ENCODE measurements around the gene MDFI.

Gene MDFI

DNA sequence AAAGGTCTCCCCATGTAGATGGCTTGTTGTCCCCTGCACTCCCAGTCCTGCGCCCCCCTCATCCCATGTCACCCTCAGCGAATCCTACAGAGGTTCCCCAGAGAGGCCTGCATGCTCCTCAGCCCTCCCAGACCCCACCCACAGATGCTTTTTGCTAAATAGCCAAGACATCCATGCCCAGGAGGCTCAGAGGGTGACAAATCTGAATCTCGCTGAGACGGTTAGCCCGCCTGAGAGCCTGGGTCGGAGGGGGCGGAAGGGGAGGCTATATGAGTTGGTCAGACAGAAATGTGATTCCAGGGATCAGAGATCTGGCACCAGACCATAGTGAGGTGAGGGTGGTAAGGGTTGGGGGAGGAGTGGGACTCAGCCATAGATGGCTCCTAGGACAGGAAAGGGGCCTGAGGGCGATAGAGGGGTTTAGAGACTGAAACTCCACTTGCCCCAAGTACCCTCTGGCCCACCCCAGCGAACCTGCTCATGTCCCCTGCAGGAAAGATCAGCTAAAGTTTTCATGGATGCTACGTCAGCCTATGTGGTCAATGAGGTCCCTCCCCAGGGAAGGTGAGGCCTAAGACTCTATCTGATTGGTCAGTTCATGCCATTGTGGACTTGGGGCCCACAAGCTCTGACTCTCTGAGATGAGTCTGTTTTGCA is 63.9 kb downstream of the MDFI start:
- DNase-seq (ENCODE audit: low read depth in 1 of 2, low spot score in 1 of 2) = no peak

DNA sequence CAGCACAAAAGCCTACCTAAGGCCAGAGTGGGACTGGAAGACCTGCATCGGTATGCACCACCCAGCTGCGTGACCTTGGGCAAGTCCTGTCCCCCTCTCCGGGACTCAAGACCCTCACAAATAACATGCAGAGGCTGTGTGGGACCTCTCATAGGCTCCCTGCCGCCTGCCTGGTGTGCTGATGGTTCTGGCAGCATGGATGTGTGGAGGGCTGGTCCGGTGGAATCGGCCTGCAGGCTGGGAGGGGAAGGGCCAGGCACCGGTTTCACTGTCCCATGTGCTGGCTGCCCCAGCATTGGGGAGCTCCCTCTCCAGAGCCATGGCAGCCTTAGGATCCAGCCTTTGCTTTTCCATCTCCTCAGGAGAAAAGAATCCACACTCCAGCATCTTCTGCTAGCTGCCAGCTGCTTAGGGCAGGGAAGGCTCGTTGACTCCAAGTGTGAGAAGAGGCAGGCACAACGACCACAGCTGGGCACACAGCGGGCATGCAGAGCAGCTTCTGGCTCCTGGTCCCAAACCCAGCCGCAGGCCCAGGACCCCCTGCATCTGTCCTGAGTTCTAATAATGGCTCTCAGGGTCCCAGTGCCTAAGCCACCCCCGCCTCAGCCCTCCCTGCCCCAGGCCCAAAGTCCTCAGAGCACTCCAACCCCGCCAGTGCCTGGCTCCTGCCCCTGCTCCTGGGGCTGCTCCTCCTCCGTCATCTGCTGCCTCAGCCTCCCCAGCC is 64.7 kb downstream of the MDFI start:
- no peak for DNase-seq (ENCODE audit: low read depth in 1 of 2, low spot score in 1 of 2)
